ENCODE measurements around the gene DCLK2. TPM values are rescaled to one million over a fixed set of nuclear protein-coding genes. Genes with fewer than 3 reads are reported as not detected.

Gene DCLK2
- total RNA-seq, 1 donor = 13.0 TPM

- no peak for DNase-seq (ENCODE audit: low read depth)
- TF ChIP-seq CTCF (IDR thresholded peaks at IDR 0.05; ENCODE audit: insufficient read depth, low read depth, low read length) = no peak
- no peak overlapping the region for H3K4me3 ChIP-seq (ENCODE audit: low read depth, low read length)
Observed at GRCh38 chr4:150250293-150250997, 172.2 kb downstream of the DCLK2 start.

DNA sequence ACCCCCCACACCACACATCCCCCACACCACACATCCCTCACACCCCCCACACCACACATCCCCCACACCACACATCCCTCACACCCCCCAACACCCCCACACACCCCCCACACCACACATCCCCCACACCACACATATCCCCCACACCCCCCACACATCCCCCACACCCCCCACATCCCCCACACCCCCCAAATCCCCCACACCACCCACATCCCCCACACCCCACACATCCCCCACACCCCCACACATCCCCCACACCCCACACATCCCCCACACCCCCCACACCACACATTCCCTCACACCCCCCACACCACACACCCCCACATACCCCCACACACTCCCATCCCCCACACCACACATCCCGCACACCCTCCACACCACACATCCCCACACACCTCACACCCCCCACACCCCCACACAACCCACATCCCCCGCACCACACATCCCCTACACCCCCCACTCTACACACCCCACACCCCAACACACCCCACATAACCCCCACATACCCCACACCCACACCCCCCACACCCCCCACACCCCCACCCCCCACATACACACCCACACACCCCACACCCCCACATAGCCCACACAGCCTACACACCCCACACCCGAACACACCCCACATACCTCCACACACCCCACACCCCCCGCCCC is 172.9 kb downstream of the DCLK2 start:
- DNase-seq (ENCODE audit: low read depth) = no peak
- TF ChIP-seq CTCF (IDR thresholded peaks at IDR 0.05; ENCODE audit: insufficient read depth, low read depth, low read length) = no peak

DNA sequence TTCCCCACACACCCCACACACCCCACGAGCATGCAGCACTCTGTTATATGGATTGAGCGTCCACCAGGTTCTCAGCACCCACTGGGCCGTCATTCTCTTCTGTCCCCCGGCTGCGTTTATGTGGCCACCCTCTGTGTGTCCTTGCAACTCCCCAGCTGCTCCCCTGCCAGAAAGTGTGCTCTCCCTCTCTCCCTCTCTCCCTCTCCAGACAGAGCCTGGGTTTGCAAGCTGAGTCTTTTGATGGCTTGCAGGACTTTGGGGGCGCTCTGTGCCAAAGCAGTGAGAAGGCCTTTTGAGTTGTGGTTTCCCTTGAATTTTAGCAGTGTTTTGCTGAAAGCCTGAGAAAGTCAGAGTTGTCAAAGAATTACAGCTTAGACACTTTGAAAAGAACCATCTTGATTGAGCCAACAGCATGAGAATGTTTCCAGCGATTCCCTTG is 173.5 kb downstream of the DCLK2 start:
- H3K4me3 ChIP-seq (ENCODE audit: low read depth, low read length) = no peak overlapping the region
- DNase-seq (ENCODE audit: low read depth) = no peak
- no peak for TF ChIP-seq CTCF (IDR thresholded peaks at IDR 0.05; ENCODE audit: insufficient read depth, low read depth, low read length)

More for the DNA sequence above, 172.9 kb downstream of the DCLK2 start:
- no peak overlapping the region for H3K4me3 ChIP-seq (ENCODE audit: low read depth, low read length)

DNA sequence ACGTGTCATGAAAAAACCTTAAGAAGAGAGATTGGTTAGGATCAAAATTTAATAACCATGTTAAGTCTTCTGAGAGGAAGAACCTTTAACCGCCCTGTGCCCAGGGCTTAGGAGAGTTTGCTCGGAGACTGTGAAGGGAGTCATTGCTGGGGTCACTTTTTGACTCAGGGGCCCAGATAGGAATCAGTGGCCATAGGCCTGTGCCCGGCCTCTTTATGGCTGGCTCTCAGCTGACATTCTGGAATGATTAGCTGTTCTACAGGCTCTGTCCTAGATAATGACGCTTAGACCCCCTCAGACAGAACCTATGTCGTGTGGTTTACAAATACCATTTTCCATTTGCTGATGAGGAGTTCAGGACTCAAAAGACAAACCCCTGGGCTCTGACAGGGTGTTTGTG is 174.1 kb downstream of the DCLK2 start:
- no peak for DNase-seq (ENCODE audit: low read depth)
- H3K4me3 ChIP-seq (ENCODE audit: low read depth, low read length) = no peak overlapping the region
- TF ChIP-seq CTCF (IDR thresholded peaks at IDR 0.05; ENCODE audit: insufficient read depth, low read depth, low read length) = no peak

DNA sequence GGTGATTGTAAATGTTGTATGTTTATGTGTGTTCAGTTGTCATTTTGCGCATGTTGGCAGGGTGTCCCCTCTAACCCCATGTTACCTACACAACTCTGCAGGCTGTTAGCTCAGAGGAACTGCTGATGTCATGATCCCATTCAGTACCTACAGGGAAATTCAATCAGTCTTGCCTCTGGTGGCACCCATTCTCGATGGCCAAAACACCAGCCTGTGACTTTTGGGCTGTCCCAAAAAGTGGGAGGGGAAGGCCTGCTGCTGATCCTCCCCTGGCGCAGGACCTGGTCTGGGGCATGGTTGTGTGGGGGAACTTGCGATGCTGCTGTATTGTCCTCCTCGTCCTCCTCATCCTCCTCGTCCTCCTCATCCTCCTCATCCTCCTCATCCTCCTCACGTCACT is 174.5 kb downstream of the DCLK2 start:
- H3K4me3 ChIP-seq (ENCODE audit: low read depth, low read length) = no peak overlapping the region
- no peak for TF ChIP-seq CTCF (IDR thresholded peaks at IDR 0.05; ENCODE audit: insufficient read depth, low read depth, low read length)
- DNase-seq (ENCODE audit: low read depth) = no peak

DNA sequence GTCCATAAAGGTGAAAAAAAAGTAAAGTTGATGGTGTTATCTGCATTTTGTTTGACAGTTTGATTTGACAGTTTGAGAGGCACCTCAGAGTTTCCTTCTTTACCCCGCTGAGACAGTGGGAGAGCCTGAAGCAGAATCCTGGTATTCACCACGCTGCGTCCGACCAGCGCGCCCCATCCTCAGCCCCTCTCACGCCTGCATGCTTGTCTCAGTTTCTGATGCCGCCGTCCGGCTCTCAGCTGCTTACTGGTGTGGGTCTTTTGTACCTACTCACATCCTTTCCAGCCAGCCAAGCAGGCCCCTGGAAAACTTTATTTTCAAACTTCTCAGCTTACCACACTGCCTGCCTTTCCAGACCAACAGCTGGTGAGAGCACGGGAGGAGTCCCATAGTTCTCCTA is 175.2 kb downstream of the DCLK2 start:
- no peak overlapping the region for H3K4me3 ChIP-seq (ENCODE audit: low read depth, low read length)
- no peak for TF ChIP-seq CTCF (IDR thresholded peaks at IDR 0.05; ENCODE audit: insufficient read depth, low read depth, low read length)
- no peak for DNase-seq (ENCODE audit: low read depth)

Data from fibroblast of villous mesenchyme (primary cell).